Bronchus fibroblast of lung (primary cell): ENCODE measurements around the gene OR2T29. TPM values are rescaled to one million over a fixed set of nuclear protein-coding genes. Genes with fewer than 3 reads are reported as not detected.

Source experiments
- total RNA-seq: library from RNA; depleted of rRNA; stranded (reverse); fragments of >200 nt; gene quantifications from 2 replicates; pipeline ENCODE4 v1.2.3, GENCODE V29; 2015

OR2T29 gene, protein sequence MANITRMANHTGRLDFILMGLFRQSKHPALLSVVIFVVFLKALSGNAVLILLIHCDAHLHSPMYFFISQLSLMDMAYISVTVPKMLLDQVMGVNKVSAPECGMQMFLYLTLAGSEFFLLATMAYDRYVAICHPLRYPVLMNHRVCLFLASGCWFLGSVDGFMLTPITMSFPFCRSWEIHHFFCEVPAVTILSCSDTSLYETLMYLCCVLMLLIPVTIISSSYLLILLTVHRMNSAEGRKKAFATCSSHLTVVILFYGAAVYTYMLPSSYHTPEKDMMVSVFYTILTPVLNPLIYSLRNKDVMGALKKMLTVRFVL
- not detected in 2 replicates for total RNA-seq

DNA sequence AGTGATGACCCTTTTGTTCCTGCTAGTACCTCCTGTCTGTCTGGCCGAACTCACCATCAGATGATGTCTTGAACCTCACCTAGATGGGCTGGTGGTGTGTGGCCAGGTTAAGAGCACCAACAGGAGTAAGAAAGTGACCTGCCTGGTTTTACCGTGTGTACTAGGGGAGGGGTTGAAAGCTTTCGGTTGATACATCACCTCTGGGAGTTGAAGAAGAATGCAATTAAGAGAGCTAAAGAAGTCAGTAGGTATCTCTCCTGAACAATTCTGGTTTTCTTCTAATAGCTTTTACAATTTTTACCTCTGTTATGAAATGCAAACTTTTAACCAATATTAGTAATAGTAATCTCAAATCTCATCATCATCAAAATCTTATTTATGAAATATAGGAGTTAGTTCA, at the start of gene OR2T29:
Gene OR2T29, minus strand, starts transcription at position 101 of the 400 bp plus-strand sequence. CDS start 3,281 bp downstream, outside the sequence.

DNA sequence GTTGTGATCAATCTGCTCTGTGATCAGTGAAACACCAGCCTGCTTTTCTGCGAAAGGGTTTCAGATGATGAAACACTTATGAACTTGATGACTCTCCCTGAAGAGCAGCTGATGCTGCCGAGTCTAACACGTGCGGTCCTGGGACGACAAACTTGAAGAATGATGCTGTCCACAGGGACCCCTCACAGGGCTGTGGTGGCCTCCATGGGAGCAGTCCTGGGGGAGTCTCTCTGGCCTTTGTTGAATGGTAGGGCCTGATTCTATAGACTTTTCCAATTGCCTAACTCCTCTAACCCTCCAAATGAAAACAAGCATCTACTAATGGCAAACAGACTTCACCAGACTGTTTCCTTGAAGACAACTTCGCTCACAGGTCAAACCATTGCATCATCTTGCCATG, 35.0 kb upstream of the OR2T29 start, which contains the start of gene OR2T10:
Gene OR2T10, minus strand, starts transcription at position 112 of the 400 bp plus-strand sequence. CDS start 3,932 bp downstream, outside the sequence.

DNA sequence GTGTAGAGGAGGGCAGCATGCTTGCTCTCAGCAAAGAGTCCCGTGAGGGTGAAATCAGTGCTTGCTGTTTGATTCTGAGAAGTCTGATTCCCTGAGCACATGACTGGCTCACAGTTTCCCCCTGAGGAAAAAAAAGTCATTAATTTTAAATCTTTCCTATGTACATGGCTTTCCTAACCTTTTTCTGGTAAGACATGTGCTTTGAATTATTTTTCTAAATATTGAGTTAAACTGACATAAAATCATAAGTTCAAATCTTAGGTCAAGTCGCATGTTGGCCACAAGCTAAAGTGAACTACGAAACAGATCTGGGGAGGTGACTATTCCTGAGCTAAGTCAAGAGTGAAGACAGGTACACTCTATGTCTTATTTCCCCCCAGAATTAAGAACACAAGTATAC, 12.1 kb upstream of the OR2T29 start, which contains the start of gene OR2T34:
Gene OR2T34, minus strand, starts transcription at position 101 of the 400 bp plus-strand sequence. Its CDS starts 0 bp downstream, at position 101.

DNA sequence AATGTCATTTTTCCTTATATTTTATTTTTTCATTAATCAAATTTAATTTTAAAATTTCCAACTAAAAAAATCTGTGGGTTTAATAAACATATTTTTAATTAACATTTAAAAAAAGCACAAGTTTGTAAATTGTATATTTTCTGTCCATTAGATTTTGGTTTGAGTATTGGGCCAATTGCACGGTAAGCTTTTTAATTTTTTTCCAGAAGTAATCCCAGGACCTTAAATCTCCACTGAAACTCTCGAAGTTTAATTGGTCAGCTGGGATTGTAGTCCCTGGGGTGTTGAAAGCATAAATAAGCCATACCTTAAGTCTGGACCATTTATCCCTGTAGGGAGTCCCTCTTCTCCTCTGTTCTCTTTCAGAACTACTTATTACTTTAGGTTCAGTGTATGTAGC, 54.8 kb downstream of the OR2T29 start, which contains the start of gene OR2G6:
Gene OR2G6, plus strand, starts transcription at position 301 of the 400 bp plus-strand sequence. CDS start 13,574 bp downstream, outside the sequence.

Other genes starting within 250 kb of the OR2T29 start
- not detected in 2 replicates for gene OR2M7, start 238.2 kb downstream of the OR2T29 start, total RNA-seq
- not detected in 2 replicates for gene OR14C36, start 214.0 kb downstream of the OR2T29 start, total RNA-seq
- gene OR2T4, start 201.1 kb downstream of the OR2T29 start, total RNA-seq = not detected in 2 replicates
- not detected in 2 replicates for gene OR2T6, start 187.0 kb downstream of the OR2T29 start, total RNA-seq
- not detected in 2 replicates for gene OR2T1, start 159.7 kb downstream of the OR2T29 start, total RNA-seq
- not detected in 2 replicates for gene OR2T2, start 117.1 kb downstream of the OR2T29 start, total RNA-seq
- gene OR2T3, start 89.4 kb downstream of the OR2T29 start, total RNA-seq = not detected in 2 replicates
- gene OR2T5, start 74.2 kb downstream of the OR2T29 start, total RNA-seq = not detected in 2 replicates
- gene OR2G6, start 54.7 kb downstream of the OR2T29 start, total RNA-seq = not detected in 2 replicates
- gene OR2T34, start 12.0 kb upstream of the OR2T29 start, total RNA-seq = not detected in 2 replicates
- gene OR2T10, start 34.9 kb upstream of the OR2T29 start, total RNA-seq = not detected in 2 replicates
- gene OR2T11, start 72.3 kb upstream of the OR2T29 start, total RNA-seq = not detected in 2 replicates
- gene OR2T35, start 82.5 kb upstream of the OR2T29 start, total RNA-seq = not detected in 2 replicates
- gene OR2T27, start 92.8 kb upstream of the OR2T29 start, total RNA-seq = not detected in 2 replicates
- not detected in 2 replicates for gene OR14I1, start 140.0 kb upstream of the OR2T29 start, total RNA-seq
- not detected in 2 replicates for gene LYPD8, start 193.0 kb upstream of the OR2T29 start, total RNA-seq